Eye (tissue), 1 donor: ENCODE results near the gene CSTF3.
"Not testable (repeated sequence)": the region's sequence is repeated elsewhere in the genome, so short reads cannot be mapped to it uniquely, and the experiment has no call there.

Experiments used
- DNase-seq: peaks from one replicate; pipeline ENCODE4 v3.0.0-alpha.2; 2015

CSTF3 gene

DNA sequence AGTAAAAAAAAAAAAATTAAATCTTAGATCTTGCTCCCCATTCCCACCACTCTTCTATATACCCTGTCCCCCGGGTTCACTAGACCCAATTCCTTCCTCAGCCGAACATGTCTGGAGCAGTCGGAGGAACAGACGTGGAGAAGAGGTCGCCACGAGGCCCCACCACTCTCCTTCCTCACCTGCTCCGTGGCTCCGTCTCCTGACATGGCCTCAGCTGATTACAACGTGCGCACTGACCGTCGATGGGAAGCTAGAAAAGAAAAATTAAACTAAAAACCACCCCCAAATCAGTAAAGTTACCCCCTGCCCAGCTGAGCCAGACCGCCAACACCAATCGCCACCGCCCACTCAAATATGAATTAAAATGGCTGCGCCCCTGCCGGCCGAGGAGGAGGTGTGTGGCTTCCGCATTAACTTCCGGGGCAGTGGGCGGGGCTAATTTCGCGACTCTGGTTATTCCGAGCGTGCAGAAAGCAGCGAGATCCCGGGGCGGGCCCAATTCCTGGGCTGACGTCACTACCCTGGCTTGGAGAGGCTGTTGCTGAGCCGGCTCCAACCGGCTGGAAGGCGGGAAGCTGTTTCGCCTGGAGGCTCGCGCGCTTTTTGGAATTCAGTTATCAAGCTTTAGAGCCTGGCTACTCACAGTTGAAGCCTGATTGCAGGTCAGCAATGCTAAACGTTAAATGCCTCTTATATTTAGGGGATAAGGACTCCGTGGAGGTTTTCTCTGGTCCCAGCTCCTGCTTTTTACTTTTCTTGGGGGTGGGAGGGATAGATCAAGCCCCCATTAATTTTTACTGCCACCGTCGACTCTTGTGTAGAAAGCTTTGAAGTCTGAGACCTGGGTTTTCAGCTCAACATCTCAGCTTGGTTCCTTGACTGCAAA, at the start of gene CSTF3:
TSS of gene CSTF3 (minus strand) at position 361 of the 886 bp plus-strand sequence. CDS start at position 206, 155 bp downstream.
- peak; percentile 100 for DNase-seq

DNA sequence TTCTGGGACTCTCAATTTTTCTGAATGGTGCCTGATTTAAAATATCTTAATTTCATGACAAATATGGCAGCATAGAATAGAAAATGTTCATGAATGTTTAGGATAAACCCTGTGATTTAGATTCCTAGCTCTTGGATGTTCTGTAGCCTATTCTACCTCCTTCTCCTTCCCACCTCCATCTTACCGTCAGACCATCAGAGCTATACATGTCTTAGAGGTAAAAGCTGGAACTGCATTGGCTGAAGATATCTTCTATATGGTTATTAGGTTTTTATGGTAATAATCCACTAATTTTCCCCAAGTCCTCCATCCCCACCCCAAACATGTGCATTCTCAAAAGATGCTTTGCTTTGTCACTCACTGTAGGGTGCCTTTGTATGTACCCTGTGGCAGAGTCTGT, 46.9 kb upstream of the CSTF3 start:
- no peak for DNase-seq

DNA sequence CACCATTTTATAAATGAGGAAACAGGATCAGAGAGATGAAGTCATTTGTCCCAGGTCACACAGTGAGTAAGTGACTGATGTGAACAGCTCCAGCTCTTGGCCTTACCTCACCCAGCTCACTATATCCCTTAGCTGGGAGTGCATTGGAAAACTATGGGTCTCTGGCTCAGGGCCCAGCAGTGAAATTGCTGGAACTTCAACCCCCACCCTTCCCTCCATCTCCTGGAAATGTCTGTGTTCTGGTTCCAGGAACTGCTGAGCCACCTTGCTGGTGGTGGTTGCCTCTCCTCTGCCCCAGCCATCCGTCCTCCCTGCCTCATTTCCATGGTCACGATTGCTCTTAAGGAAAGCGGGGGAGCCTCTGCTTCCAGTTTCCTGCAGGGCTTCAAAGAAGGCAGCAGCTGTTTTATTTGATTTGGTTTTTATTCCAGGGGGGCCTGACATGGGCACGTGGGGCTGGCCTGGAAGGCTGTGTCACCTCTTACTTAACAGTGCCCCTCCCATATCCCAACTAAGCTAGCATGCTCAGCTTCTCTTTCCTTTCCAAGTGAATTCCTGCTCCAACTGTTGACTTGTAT, 46.2 kb upstream of the CSTF3 start:
- no peak for DNase-seq

DNA sequence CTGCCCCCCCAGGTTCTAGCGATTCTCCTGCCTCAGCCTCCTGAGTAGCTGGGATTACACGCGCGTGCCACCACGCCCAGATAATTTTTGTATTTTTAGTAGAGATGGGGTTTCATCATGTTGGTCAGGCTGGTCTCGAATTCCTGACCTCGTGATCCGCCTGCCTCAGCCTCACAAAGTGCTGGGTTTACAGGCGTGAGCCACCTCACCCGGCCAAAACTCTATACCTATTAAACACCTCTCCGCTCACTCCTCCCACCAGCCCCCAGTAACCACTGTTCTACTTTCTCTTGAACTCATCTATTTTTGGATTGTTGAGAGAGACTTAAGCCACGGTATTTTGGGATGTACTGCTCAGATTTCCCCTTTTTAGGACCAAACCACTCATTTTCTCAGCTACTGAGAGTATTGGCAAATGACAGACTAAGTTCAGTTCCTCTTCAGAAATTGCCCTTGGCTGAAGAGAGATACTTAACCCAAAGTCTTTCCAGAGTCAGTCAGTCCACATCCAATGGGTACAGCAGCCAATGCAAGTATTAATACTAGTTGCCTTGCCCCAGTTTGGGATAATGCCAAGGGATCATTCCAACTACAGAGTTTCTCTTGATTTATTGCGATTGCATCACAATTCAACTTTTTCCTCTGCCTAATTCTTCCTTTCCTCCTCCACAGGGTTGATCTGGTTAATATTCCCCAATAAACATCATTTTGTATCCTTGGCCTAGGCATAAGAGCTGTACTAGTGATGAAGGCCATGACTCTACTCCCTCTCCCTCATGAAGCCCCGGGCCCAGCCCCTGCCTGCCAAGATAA, 36.8 kb upstream of the CSTF3 start:
- DNase-seq: no peak

DNA sequence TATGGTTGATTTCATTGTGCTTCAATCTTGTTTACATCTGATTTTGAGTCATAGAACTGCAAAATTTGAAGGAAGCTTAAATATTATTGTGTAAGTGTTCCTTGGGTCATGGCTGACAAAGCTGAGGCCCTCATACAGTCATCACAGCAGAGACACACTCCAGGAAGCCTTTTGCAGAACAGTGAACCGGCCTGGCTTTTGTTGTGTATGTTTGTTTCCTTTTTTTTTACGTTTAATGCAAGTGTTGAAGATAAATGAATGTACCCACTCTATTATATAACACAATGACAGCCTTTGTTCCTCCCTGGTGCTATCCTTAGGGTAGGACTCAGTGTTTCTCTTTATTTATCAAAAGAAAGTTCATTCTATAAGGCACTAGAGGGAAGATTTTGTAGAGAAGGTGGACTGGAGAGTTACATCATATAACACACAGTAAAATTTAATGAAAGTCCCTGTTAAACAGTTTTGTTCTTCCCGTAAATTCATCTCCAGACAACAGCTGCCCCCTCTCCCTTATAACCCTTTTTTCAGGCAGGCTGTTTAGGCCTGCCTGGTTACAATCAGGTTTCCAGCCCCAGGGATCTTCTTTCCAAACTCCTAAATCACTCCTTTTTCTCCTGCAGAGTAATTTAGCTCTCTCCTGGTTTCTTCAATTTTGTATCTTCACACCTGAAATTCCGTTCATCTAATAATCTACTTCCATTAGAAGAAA, 34.3 kb upstream of the CSTF3 start:
- DNase-seq: no peak

DNA sequence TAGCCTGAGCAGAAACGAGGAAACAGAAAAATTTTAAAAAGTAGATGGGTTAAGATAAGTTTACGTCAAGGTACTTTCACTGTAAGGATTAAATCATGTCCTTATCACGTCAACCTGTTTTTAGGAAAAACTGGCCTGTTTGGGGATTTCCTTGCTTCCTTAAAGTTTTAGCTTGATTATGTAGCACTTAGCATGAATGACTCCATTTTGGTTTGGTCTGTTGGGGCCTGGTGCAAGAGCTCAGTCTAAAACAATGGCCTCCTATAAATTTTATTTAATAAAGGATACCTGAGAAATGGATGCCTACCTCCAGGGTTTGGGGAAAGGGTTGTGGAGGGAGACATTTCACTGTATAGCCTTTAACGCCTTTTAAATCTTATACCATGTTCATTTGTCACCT, 33.2 kb upstream of the CSTF3 start:
- DNase-seq: no peak

DNA sequence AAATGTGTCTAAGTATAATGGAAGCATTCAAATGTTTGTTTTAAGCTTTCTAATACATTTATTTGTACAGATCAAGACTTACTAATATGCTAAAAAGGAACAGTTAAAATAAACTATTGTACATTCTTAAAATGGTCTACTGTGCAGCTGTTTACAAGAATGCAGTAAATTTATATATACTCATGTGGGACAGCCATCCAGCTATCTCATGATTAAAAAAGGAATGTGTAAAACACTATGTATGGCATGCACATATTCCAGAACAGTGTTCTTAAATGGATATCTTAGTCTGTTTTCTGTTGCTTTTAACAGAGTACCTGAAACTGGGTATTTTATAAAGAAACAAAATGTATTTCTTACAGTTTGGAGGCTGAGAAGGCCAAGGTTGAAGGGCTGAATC, 30.2 kb upstream of the CSTF3 start:
- no peak for DNase-seq

DNA sequence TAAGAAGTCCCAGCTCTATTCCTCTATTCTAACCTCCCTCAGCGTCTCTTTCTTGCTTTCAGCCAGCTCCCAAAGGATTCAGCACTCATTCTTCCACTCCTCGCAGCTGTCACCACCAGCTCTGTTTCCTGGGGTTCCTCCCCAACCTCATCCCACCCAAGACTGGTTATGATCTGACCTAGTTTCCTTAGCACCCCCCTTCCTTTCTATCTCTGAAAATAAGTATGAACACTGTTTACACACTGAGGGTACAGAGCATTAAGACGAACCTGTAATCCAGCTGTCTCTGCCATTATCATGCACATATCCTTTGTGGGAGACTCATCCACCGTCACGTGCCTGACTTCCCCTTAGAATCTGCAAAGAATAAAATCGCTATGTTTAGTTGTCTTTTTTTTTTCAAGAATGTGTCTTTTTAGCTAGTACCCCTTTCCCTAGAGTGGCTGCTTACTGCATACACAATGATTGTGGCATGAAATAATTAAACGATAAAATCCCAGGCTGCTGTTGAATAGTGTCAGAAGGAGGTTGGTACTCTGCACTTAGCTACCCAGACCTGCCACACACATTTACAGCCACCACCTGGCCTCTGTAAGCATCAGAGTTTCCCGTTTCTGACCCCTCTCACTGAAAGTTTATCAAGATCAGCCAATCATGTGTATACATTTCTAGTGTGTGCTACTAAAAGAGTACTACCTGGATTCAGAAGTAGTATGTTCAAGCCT, 26.9 kb upstream of the CSTF3 start:
- DNase-seq: peak; percentile 47

DNA sequence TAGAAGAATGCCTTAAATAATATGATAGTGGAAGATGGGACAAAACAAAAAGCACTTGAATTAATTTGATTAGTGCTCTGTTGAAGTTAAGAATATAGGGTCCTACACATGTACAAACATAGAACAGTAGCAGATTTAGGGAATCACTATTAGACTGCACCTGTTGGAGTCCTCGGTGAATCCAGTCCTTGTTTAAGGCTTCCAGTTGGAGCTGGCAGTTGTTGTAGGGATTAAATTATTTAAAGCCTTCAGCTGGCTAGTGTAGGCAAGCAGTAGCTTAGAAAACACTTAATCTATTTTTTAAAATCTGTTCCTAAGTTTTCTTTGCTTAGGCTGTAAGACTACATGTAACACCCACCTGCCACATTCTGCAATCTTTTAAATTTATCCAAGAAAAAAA, 24.5 kb upstream of the CSTF3 start:
- peak; percentile 30 for DNase-seq

DNA sequence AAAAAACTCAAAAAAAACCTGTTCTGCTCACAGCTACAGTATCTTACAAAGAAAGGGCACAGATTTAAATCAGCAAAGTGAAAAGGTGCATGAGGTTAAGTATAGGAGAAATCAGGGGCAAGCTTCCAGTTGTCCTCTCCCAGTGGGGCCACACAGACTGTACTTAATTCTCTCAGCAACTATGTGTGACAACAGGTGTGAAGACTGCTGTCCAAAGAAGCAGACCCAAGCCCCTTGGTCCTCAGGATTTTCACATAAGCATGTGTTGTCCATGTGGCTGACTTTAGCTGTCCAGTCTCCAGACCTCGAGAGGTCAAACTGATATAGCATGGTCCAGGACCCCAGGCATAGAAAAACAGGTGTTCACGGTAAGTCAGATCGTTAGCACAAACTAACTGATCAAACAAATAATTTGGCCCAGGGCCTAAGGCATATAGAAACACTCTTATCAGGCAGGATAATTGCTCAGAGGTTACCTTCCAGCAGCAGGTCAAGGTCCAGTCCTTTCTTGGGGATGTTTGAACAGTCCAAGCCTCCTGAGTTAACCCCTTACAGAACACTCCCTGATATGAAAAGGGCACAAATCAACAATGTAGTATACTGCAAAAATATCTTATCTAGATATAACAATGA, 21.1 kb upstream of the CSTF3 start:
- DNase-seq: no peak

DNA sequence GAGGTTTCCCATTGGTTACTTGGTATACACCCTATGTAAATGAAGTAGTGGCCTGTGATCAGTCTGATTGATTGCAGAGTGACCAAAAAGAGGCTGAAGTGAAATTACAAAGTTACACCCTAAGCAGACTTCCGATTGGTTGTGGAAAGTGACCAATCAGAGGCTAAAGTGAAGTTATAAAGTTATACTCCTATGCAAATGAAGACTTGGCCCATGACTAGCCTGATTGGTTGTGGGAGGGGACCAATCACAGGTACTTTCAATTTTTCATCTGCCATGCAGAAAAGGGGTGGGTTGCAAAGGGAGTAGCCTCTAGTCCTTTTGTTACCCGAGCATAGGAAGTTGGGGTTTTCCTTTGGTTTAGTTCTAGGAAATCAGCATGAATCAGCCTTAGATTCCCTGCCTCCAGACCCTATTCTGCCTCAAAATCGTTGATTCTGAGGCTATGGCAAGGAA, 18.1 kb upstream of the CSTF3 start:
- no peak for DNase-seq

DNA sequence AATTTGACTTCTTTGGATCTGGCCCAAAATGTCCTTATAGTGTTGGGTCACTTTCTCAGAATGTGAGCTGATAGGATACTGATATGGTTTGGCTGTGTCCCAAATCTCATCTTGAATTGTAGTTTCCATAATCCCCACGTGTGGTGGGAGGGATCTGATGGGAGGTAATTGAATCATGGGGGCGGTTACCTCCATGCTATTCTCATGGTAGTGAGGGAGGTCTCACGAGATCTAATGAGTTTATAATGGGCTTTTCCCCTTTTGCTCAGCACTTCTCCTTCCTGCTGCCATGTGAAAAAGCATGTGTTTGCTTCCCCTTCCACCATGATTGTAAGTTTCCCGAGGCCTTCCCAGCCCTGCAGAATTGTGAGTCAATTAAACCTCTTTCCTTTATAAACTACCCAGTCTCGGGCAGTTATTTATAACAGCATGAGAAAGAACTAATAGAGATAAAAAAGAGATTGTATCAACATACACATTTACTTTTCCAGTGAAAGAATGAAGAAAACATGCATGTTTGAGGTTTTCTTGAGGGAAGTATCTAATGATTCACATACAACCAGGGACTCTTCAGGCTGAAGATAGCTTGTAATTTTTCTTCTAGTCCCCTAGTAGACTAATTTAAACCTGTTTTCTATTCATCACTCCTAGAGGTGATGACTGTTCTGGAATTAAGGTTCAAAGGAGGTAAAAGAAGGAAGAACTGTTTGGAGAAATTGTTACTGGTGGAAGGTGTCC, 17.3 kb upstream of the CSTF3 start:
- no peak for DNase-seq

DNA sequence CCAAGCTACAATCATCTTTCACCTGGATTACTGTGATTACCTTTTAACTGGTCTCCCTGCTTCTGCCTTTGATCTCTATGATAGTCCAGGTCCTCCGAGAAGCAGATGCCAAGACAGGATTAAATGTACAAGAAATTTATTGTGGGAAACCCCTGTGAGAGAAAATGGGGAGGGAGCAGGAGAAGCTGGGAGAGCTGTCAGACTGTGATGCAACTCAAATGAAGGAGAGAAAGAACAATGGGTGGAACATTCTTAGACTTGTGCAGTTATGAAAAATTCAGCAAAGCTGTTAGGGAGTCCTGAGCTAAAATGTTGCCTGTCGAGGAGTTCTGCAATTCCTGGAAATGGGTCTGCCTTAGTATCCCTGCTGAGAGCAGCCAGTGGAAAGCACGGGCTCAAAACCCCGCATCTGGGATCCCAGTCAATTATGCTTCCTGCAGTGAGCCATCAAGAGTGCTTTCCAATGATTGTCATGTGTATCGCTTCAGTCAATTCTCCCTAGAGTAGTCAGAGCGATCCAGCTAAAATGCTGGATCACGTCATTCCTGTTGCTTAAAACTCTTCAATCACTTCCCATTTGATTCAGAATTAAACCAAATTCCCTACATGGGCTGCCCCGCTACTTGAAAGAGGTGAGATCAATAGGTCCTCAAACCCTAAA, 16.5 kb upstream of the CSTF3 start:
- DNase-seq: no peak

DNA sequence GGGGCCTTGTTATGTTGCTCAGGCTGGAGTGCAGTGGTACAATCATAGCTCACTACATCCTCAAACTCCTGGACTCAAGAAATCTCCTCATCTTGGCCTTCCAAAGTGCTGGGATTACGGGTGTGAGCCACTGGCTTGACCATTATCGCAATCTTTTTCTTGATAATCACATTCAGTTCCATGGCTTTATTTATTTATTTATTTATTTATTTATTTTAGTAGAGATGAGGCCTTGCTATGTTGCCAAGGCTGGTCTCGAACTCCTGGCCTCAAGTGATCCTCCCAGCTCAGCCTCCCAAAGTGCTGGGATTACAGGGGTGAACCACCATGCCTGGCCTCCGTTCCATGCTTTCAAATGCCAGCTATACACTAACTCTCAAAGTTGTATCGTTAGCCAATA, 15.5 kb upstream of the CSTF3 start:
- not testable (repeated sequence) for DNase-seq

DNA sequence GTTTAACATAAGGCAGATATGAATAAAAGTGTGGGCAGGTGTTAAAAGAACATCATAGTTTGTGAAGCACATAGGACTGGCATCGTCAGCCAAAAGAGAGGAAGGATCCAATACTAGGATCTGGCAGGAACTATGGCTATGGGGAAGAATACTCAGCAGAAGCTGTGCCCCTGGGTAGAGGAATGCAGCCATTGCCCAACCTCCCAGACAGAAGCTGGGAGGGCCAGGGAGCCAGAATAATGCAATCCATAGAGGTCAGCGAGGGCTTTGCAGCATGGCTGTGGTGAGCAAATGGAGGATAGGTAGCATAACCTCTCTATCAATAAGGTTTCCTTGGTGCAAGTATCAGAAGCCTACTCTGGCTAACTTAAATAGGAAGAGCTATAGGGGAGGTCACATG, 11.7 kb upstream of the CSTF3 start:
- DNase-seq: no peak

DNA sequence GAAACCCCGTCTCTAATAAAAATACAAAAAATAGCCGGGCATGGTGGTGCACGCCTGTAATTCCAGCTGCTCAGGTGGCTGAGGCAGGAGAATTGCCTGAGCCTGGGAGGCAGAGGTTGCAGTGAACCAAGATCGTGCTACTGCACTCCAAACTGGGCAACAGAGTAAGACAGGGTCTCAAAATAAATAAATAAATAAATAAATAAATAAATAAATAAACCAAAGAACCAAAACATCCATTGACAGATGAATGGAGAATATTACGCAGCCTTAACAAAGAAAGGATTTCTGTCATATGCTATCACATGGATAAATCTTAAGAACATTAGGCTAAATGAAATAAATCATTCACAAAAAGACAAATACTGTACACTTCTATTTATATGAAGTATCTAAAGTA, 11.1 kb upstream of the CSTF3 start:
- DNase-seq: no peak

DNA sequence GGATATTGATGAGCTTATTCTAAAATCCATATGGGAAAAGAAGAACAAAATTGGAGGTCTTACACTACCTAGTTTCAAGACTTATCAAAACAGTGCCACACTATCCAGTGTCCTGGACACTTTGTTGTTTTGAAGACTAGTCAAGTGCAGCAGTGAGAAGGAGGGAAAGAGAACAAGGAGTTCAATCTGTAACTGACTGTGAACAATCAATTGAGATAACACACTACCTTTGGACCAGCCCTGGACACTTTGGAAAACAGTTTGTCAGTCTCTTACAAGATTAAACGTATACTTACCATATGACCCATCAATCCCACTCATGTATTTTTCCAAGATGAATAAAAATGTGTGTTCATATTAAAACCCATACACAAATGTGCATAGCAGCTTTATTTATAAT, 10.0 kb upstream of the CSTF3 start:
- no peak for DNase-seq

DNA sequence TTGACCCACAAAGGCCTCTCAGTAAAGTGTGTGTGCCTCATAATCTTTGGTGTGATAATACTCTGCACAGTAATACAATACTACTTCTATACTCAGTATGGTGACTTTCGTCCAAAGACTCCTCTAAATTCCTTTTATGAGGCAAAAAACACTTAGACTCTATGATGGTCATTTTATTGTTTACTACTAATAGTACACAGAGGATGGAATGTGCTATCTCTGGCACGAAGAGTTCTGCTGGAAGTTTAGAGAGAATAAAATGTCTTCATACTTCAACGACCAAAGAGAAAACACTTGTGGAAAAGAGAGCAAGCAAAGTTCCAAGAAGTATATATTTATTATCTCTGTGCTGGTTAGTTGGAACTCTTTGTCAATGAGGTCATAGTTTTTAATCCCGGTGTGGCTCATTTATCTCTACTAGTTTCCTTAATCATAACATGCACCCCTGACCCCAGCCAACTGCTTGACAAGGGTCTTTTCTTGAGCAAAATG, 7.5 kb upstream of the CSTF3 start:
- no peak for DNase-seq

DNA sequence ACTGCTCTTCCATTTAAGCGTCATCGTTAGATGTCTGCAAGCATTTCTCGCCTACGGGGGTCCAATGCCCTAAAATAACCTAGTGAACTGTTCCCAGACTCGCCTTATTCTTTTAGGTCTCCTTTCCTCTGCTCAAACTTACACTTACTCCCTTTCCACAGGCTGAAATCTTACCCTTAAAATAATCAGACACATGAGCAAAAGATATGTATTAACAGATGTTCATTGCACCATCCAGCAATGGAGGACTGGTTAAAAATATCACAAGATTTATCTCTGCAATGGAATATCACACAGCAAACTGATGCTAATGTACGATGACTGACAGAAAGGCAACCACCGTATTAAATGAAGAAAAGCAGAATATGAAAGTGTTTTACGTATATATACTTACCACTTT, 1.6 kb upstream of the CSTF3 start:
- peak; percentile 12 for DNase-seq

DNA sequence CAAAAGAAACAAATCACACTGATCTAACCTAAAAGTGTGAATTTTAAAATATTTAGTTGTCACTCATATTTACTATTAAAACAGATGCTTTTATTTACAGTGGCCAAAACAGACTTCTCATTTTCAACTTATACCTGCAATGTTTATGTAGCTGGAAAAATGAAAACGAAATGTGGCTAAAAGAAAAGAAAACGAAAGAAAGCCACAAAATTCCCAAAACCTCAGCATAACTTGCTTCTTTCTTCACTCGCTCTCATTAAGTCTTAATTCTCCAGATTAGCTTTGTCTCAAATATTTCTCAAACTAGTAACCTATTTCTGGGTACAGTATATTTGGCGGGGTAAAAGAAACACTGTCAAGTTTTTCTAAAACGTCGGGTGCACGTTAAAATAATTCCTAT, 693 bp downstream of the CSTF3 start:
- no peak for DNase-seq
